Medulla oblongata (tissue), 1 donor: ENCODE data around the gene ZNF493.

Source experiments
- DNase-seq: peaks from one replicate; pipeline ENCODE4 v3.0.0-alpha.2; 2015; ENCODE audit errors: extremely low spot score

Gene ZNF493

DNA sequence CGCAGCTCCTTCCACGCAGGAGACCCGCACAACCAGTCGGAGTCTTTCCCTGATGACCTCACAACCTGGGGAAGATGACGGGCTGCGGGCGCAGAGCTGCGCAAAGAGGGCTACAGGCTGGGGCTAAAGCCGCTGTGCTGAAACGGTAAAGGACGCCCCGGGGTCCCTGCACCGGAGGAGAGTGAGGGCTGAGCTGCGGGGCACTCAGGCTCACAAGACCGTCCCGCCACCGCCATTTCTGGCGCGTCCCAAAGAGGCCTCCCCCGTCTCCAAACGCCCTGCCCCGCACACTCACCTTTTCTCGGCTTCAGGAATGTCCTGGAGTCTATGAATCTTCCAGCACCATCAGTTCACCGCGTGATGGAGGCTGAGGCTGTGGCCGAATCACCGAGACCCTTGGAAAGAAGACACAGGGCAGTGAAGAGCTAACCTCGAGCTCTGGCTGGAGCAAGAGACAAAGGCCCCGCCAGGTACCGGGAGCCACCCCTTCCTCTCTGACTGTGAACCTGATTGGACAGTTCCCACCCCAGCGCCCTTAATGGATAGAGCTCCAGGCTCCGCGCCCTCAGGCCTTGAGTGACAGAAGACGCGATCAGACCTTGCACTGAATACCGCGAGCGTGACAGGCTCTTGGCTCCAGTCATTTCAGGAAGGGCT lies 66.6 kb downstream of the ZNF493 start:
- no peak for DNase-seq

DNA sequence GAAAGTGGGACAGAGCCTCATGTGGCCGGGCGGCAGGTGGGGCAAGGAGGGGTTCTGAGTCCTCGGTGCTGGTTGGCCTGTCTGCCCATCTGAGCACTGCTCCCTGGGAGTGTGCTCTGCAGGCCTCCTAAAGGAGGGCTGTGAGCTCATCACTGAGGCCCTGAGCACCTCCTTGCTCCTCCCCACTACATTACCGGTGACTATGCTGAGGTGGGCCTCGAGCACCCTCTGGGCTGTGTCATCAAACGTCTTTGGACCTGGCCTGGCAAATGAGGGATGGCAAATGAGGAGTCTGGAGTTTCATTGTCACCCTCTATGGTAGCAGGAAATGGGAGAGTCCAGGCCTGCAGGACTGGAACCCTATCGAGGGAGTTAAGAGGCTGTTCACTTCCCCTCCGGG lies 69.7 kb downstream of the ZNF493 start:
- no peak for DNase-seq

DNA sequence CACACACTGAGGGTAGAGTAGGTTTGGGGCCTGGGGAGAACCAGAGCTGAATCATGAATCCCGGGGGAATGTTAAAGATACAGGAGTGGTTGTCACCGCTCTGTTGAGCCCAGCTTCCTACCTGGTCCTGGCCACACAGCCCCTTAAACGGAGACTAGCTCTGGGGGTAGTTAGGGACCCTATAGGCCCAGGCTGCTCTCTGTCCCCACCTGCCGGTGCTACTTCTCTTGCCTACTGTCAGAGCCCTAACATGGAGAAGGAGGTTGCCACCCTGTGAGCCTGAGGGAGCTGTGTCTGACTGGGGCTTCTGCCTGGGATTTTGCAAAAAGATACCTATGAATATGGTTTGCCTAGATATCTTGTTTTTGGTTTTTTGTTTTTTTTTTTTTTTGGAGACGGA lies 71.9 kb downstream of the ZNF493 start:
- DNase-seq, result no peak

DNA sequence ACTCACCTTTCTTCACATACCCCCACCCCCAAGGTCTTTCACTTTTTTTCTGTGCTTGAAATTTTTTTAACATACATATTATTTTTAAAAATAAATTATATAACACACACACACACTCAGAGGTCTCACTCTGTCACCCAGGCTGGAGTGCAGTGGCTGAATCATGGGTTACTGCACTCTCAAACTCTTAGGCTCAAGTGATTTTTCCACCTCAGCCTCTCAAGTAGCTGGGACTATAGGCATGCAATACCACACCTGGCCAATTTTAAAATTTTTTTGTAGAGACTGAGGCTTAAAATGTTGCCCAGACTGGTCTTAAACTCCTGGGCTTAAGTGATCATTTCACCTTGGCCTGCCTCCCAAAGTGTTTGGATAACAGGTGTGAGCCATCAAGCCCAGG lies 75.6 kb downstream of the ZNF493 start:
- no peak for DNase-seq

DNA sequence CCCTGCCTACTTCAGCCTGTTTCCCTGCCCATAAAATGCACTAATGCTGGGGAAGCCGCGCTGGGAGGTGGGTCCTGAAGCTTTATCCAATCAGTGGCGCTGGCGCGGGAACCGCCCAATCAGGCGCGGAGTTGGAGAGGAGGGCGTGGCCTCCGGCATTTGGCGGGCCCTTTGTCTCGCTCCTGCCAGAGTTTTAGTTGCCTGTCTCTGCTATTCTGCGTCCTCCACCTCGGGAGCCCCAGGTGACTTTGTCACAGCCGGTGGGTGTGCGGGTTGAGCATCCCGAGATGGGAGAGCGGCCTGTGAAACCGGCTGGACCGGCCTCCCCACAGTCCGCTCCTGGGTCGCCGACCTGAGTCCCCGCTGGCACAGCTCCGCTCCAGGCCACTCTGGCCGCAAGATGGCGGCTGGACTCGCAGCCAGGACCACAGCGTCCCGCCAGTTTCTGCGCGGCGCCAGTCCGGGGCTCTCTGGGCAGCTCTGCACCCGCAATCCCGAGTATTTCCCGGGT lies 77.8 kb downstream of the ZNF493 start:
- DNase-seq, result peak; percentile 73
